Colonic mucosa (tissue), 4 donors: Measurements from ENCODE around the gene ALKBH3. TPM values are rescaled to one million over a fixed set of nuclear protein-coding genes. Genes with fewer than 3 reads are reported as not detected.

Experiments used
- DNase-seq: peaks from one replicate; pipeline ENCODE4 v3.0.0-alpha.2; 2020
- H3K27ac ChIP-seq: fragments of 200-600 bp; one replicate; pipeline ENCODE4 v1.8.0; 2021
- H3K27me3 ChIP-seq: fragments of 200-600 bp; one replicate; pipeline ENCODE4 v1.8.0; 2021
- H3K36me3 ChIP-seq: fragments of 200-600 bp; one replicate; pipeline ENCODE4 v1.8.0; 2021
- H3K4me1 ChIP-seq: fragments of 200-600 bp; one replicate; pipeline ENCODE4 v1.8.0; 2021; ENCODE audit warnings: mild to moderate bottlenecking
- H3K4me3 ChIP-seq: fragments of 200-600 bp; one replicate; pipeline ENCODE4 v1.8.0; 2021
- H3K9ac ChIP-seq, 2 donors: one replicate each; pipeline ENCODE4 v1.7.0; 2013; ENCODE audit warnings: control low read depth in 2 of 2, low read depth in 2 of 2, low read length in 2 of 2
- H3K9me3 ChIP-seq: fragments of 200-600 bp; one replicate; pipeline ENCODE4 v1.8.0; 2021
- CTCF ChIP-seq: fragments of 200-600 bp; IDR thresholded peaks from one replicate; pipeline ENCODE4 v1.8.0; 2022; ENCODE audit warnings: antibody characterized with exemption, mild to moderate bottlenecking
- intact Hi-C: fragments of 100-400 bp; cut with DNase I; formaldehyde crosslinking; loops from one replicate; pipeline ENCODE4 v1.14.1; 2022
- total RNA-seq, 2 donors: library from RNA; stranded (reverse); fragmentation: NEBNext Ultra II Directional in 1 of 2; extraction: Animal tissue kit (Norgen Biotek cat#: 25700) in 1 of 2; gene quantifications; one replicate each; pipeline ENCODE4 v1.2.1, GENCODE V29; 2021
- donor health status: healthy.
- donor health status: DM: no; HTN: no; CAD: no.
- donor health status: DM: no; HTN: no; CAD: no.

Gene ALKBH3
- total RNA-seq, 2 donors from 2014 or later, result 22.5 to 26.9 TPM

- Histone ChIP-seq H3K9ac (no peak overlapping the region), H3K4me3 (no peak overlapping the region), H3K27ac (no peak overlapping the region), H3K4me1 (no peaks in the 10 kb centered on the region), H3K36me3 (no peaks in the 10 kb centered on the region), H3K27me3 (no peaks in the 10 kb centered on the region), H3K9me3 (no peaks in the 10 kb centered on the region)
- no peak for DNase-seq
- TF ChIP-seq CTCF, result no peak
- intact Hi-C loops, result no loop called here
Measured at GRCh38 chr11:43934601-43935423, 54.2 kb downstream of the ALKBH3 start.

GRCh38 chr11:43935424-43935979, 54.9 kb downstream of the ALKBH3 start:
- TF ChIP-seq CTCF, result no peak
- H3K4me1 ChIP-seq, result no peaks in the 10 kb centered on the region
- no peaks in the 10 kb centered on the region for H3K9me3 ChIP-seq
- no peak overlapping the region for H3K27ac ChIP-seq
- no peak overlapping the region for H3K4me3 ChIP-seq
- H3K36me3 ChIP-seq, result no peaks in the 10 kb centered on the region
- intact Hi-C loops, result no loop called here
- no peak for DNase-seq
- H3K9ac ChIP-seq, result no peak overlapping the region
- no peaks in the 10 kb centered on the region for H3K27me3 ChIP-seq

GRCh38 chr11:43936076-43936475, 55.4 kb downstream of the ALKBH3 start:
- H3K27ac ChIP-seq, result no peak overlapping the region

GRCh38 chr11:43937434-43938411, 57.1 kb downstream of the ALKBH3 start:
- no peak for TF ChIP-seq CTCF
- no peaks in the 10 kb centered on the region for H3K4me1 ChIP-seq
- DNase-seq, result no peak
- no peaks in the 10 kb centered on the region for H3K9me3 ChIP-seq
- intact Hi-C loops, result no loop called here
- H3K36me3 ChIP-seq, result no peaks in the 10 kb centered on the region
- H3K4me3 ChIP-seq, result no peak overlapping the region
- H3K27me3 ChIP-seq, result peaks cover 15% of the 10 kb centered on the region
- H3K27ac ChIP-seq, result no peak overlapping the region
- no peak overlapping the region for H3K9ac ChIP-seq

More at GRCh38 chr11:43936076-43936475, 55.4 kb downstream of the ALKBH3 start:
- no peak overlapping the region for H3K9ac ChIP-seq
- no peaks in the 10 kb centered on the region for H3K36me3 ChIP-seq
- intact Hi-C loops, result no loop called here
- no peak for DNase-seq
- no peak overlapping the region for H3K4me3 ChIP-seq
- H3K4me1 ChIP-seq, result no peaks in the 10 kb centered on the region
- H3K9me3 ChIP-seq, result no peaks in the 10 kb centered on the region
- TF ChIP-seq CTCF, result no peak
- peaks cover 5% of the 10 kb centered on the region for H3K27me3 ChIP-seq
